GM12878 (cell line): ENCODE data around the gene CCDC141.

Source experiments
- CREM ChIP-seq: IDR thresholded peaks from 2 replicates; pipeline ENCODE4 v1.6.1; 2014; ENCODE audit warnings: antibody characterized with exemption, low read depth
- EP300 ChIP-seq, 2 experiments: fragments of 150-350 bp in 1 of 2; IDR thresholded peaks; 2 replicates each; pipeline ENCODE4 v1.6.1; 2011 to 2012; ENCODE audit warnings: low read depth in 2 of 2, low read length in 2 of 2, borderline replicate concordance in 1 of 2, improper control_type of control experiment in 1 of 2, inconsistent platforms in 1 of 2; ENCODE audit not compliant: control insufficient read depth in 1 of 2
- IKZF2 ChIP-seq, 2 experiments: fragments of 450-650 bp; IDR thresholded peaks; 2 replicates each; pipeline ENCODE4 v1.6.1; 2017; ENCODE audit warnings: mild to moderate bottlenecking in 2 of 2, moderate library complexity in 2 of 2
- NBN ChIP-seq: fragments of 450-650 bp; IDR thresholded peaks from 2 replicates; pipeline ENCODE4 v1.6.1; 2016
- NR2F1 ChIP-seq: fragments of 450-650 bp; conservative IDR thresholded peaks from 2 replicates; pipeline ENCODE4 v1.6.1; 2017; ENCODE audit warnings: mild to moderate bottlenecking
- PAX8 ChIP-seq: fragments of 450-650 bp; IDR thresholded peaks from 2 replicates; pipeline ENCODE4 v1.6.1; 2017; ENCODE audit warnings: mild to moderate bottlenecking, moderate library complexity
- SMC3 ChIP-seq: IDR thresholded peaks from 2 replicates; pipeline ENCODE4 v1.6.1; 2011; ENCODE audit warnings: low read length, improper control_type of control experiment, borderline replicate concordance
- TF ChIP-seq, protein P1 (sequence below), 3 experiments: IDR thresholded peaks in 2 of 3; conservative IDR thresholded peaks in 1 of 3; 2 replicates each; pipeline ENCODE4 v1.5.1; 2011; ENCODE audit warnings: low read depth in 3 of 3, low read length in 3 of 3, mild to moderate bottlenecking in 3 of 3, control low read depth in 2 of 3, moderate library complexity in 2 of 3, inconsistent platforms in 1 of 3, mixed read lengths in 1 of 3; ENCODE audit not compliant: control insufficient read depth in 2 of 3, insufficient read depth in 1 of 3; ENCODE audit errors: extremely low read depth in 1 of 3
- TF ChIP-seq, protein P2 (sequence below): IDR thresholded peaks from 2 replicates; pipeline ENCODE4 v1.6.1; 2012; ENCODE audit warnings: mild to moderate bottlenecking, low read depth, low read length
- TF ChIP-seq, protein P3 (sequence below): IDR thresholded peaks from 2 replicates; pipeline ENCODE4 v1.6.1; 2012; ENCODE audit warnings: low read depth, low read length, improper control_type of control experiment

DNA sequence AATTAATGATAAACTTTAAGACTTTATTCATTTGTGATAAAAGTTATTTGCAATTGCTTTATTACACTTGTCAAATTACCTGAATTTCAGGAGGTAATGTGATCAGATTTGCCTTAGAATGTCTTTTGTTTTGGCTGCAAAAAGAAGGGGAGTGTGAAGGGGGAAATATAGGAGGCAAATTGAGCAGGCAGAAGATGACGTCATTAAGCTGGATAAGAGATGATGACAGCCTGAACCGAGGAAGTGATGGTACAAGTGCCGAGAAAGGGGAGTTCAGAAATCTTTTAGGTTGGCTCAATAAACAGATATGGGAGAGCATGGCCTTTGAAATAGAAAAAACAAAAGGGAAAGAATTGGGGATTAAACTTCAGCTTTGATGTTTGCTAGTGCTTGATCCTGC, 169.7 kb downstream of the CCDC141 start:
- TF ChIP-seq PAX8 (no peak), CREM (no peak), IKZF2 (IDR thresholded peaks at IDR 0.05) (no peak), NBN (no peak), EP300 (IDR thresholded peaks at IDR 0.05; ENCODE audit: borderline replicate concordance in 1 of 2, control insufficient read depth in 1 of 2, low read depth in 2 of 2, low read length in 2 of 2) (no peak), SMC3 (no peak), NR2F1 (no peak)
- TF ChIP-seq, protein P1, sequence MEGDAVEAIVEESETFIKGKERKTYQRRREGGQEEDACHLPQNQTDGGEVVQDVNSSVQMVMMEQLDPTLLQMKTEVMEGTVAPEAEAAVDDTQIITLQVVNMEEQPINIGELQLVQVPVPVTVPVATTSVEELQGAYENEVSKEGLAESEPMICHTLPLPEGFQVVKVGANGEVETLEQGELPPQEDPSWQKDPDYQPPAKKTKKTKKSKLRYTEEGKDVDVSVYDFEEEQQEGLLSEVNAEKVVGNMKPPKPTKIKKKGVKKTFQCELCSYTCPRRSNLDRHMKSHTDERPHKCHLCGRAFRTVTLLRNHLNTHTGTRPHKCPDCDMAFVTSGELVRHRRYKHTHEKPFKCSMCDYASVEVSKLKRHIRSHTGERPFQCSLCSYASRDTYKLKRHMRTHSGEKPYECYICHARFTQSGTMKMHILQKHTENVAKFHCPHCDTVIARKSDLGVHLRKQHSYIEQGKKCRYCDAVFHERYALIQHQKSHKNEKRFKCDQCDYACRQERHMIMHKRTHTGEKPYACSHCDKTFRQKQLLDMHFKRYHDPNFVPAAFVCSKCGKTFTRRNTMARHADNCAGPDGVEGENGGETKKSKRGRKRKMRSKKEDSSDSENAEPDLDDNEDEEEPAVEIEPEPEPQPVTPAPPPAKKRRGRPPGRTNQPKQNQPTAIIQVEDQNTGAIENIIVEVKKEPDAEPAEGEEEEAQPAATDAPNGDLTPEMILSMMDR (IDR thresholded peaks at IDR 0.05 in 2 of 3, conservative IDR thresholded peaks at IDR 0.05 in 1 of 3; ENCODE audit: control insufficient read depth in 2 of 3, extremely low read depth in 1 of 3, insufficient read depth in 1 of 3, low read depth in 3 of 3, low read length in 3 of 3) = no peak
- TF ChIP-seq, protein P2, sequence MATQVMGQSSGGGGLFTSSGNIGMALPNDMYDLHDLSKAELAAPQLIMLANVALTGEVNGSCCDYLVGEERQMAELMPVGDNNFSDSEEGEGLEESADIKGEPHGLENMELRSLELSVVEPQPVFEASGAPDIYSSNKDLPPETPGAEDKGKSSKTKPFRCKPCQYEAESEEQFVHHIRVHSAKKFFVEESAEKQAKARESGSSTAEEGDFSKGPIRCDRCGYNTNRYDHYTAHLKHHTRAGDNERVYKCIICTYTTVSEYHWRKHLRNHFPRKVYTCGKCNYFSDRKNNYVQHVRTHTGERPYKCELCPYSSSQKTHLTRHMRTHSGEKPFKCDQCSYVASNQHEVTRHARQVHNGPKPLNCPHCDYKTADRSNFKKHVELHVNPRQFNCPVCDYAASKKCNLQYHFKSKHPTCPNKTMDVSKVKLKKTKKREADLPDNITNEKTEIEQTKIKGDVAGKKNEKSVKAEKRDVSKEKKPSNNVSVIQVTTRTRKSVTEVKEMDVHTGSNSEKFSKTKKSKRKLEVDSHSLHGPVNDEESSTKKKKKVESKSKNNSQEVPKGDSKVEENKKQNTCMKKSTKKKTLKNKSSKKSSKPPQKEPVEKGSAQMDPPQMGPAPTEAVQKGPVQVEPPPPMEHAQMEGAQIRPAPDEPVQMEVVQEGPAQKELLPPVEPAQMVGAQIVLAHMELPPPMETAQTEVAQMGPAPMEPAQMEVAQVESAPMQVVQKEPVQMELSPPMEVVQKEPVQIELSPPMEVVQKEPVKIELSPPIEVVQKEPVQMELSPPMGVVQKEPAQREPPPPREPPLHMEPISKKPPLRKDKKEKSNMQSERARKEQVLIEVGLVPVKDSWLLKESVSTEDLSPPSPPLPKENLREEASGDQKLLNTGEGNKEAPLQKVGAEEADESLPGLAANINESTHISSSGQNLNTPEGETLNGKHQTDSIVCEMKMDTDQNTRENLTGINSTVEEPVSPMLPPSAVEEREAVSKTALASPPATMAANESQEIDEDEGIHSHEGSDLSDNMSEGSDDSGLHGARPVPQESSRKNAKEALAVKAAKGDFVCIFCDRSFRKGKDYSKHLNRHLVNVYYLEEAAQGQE = no peak
- TF ChIP-seq, protein P3, sequence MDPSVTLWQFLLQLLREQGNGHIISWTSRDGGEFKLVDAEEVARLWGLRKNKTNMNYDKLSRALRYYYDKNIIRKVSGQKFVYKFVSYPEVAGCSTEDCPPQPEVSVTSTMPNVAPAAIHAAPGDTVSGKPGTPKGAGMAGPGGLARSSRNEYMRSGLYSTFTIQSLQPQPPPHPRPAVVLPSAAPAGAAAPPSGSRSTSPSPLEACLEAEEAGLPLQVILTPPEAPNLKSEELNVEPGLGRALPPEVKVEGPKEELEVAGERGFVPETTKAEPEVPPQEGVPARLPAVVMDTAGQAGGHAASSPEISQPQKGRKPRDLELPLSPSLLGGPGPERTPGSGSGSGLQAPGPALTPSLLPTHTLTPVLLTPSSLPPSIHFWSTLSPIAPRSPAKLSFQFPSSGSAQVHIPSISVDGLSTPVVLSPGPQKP = no peak
